ENCODE data around the gene RTEL1.

RTEL1 gene

GRCh38 chr20:63695424-63696305 lies 37.6 kb downstream of the RTEL1 start:
- H3K36me3 ChIP-seq (replicated peaks; ENCODE audit: low read depth, low read length): no peaks in the 10 kb centered on the region
- no peak overlapping the region for H3K4me2 ChIP-seq (ENCODE audit: low read length)
- H3K27ac ChIP-seq (ENCODE audit: low read length): no peak overlapping the region
- no peak overlapping the region for H3K4me3 ChIP-seq (ENCODE audit: low read length)
- peaks cover 26% of the 10 kb centered on the region for H3K4me1 ChIP-seq (ENCODE audit: low read length)
- H3K79me2 ChIP-seq (ENCODE audit: low read length): no peaks in the 10 kb centered on the region
- H3K9me3 ChIP-seq (ENCODE audit: insufficient read depth, low read length): no peaks in the 10 kb centered on the region
- H3K9ac ChIP-seq (ENCODE audit: low read length): no peak overlapping the region
- no peaks in the 10 kb centered on the region for H4K20me1 ChIP-seq (ENCODE audit: insufficient read depth, low read length)
- H2AFZ ChIP-seq (ENCODE audit: low read depth, low read length): no peak overlapping the region
- H3K27me3 ChIP-seq (ENCODE audit: low read depth, low read length): no peaks in the 10 kb centered on the region
- TF ChIP-seq EZH2phosphoT487 (IDR thresholded peaks at IDR 0.05; ENCODE audit: low read depth): no peak
- no peak for TF ChIP-seq CTCF (IDR thresholded peaks at IDR 0.05; ENCODE audit: low read depth, low read length)

GRCh38 chr20:63696306-63696627 lies 38.2 kb downstream of the RTEL1 start:
- H3K79me2 ChIP-seq (ENCODE audit: low read length): no peaks in the 10 kb centered on the region
- H2AFZ ChIP-seq (ENCODE audit: low read depth, low read length): no peak overlapping the region
- no peaks in the 10 kb centered on the region for H3K27me3 ChIP-seq (ENCODE audit: low read depth, low read length)
- H4K20me1 ChIP-seq (ENCODE audit: insufficient read depth, low read length): no peaks in the 10 kb centered on the region
- no peak overlapping the region for H3K27ac ChIP-seq (ENCODE audit: low read length)
- no peak overlapping the region for H3K4me2 ChIP-seq (ENCODE audit: low read length)
- no peaks in the 10 kb centered on the region for H3K9me3 ChIP-seq (ENCODE audit: insufficient read depth, low read length)
- H3K4me1 ChIP-seq (ENCODE audit: low read length): peaks cover 26% of the 10 kb centered on the region
- no peak overlapping the region for H3K4me3 ChIP-seq (ENCODE audit: low read length)
- no peaks in the 10 kb centered on the region for H3K36me3 ChIP-seq (replicated peaks; ENCODE audit: low read depth, low read length)
- H3K9ac ChIP-seq (ENCODE audit: low read length): no peak overlapping the region
- no peak for TF ChIP-seq EZH2phosphoT487 (IDR thresholded peaks at IDR 0.05; ENCODE audit: low read depth)

- no peak within 1 kb of the TSS for H3K4me3 ChIP-seq (ENCODE audit: low read length)
- no peaks in the 10 kb centered on the region for H4K20me1 ChIP-seq (ENCODE audit: insufficient read depth, low read length)
- no peaks in the 10 kb centered on the region for H3K9me3 ChIP-seq (ENCODE audit: insufficient read depth, low read length)
- no peaks in the 10 kb centered on the region for H3K79me2 ChIP-seq (ENCODE audit: low read length)
- no peaks in the 10 kb centered on the region for H3K27me3 ChIP-seq (ENCODE audit: low read depth, low read length)
- no peak for TF ChIP-seq EZH2phosphoT487 (IDR thresholded peaks at IDR 0.05; ENCODE audit: low read depth)
- TF ChIP-seq CTCF (IDR thresholded peaks at IDR 0.05; ENCODE audit: low read depth, low read length): no peak
- H3K36me3 ChIP-seq (replicated peaks; ENCODE audit: low read depth, low read length): no peaks in the 10 kb centered on the region
- H3K4me2 ChIP-seq (ENCODE audit: low read length): no peak within 1 kb of the TSS
- H2AFZ ChIP-seq (ENCODE audit: low read depth, low read length): no peak within 1 kb of the TSS
- no peak within 1 kb of the TSS for H3K27ac ChIP-seq (ENCODE audit: low read length)
- no peak within 1 kb of the TSS for H3K9ac ChIP-seq (ENCODE audit: low read length)
- H3K4me1 ChIP-seq (ENCODE audit: low read length): peaks cover 26% of the 10 kb centered on the region
These were observed 38.7 kb downstream of the RTEL1 start, which contains the start of gene TNFRSF6B for GRCh38 chr20:63696628-63697356. Gene TNFRSF6B (plus strand): TSS chr20:63696652. CDS start chr20:63696768, 116 bp downstream.

- Histone ChIP-seq H3K27ac (ENCODE audit: low read length) (no peak overlapping the region), H3K79me2 (ENCODE audit: low read length) (no peaks in the 10 kb centered on the region), H3K4me2 (ENCODE audit: low read length) (no peak overlapping the region), H3K27me3 (ENCODE audit: low read depth, low read length) (no peaks in the 10 kb centered on the region), H2AFZ (ENCODE audit: low read depth, low read length) (no peak overlapping the region), H3K36me3 (replicated peaks; ENCODE audit: low read depth, low read length) (no peaks in the 10 kb centered on the region), H4K20me1 (ENCODE audit: insufficient read depth, low read length) (no peaks in the 10 kb centered on the region), H3K9ac (ENCODE audit: low read length) (no peak overlapping the region), H3K9me3 (ENCODE audit: insufficient read depth, low read length) (no peaks in the 10 kb centered on the region), H3K4me1 (ENCODE audit: low read length) (peaks cover 26% of the 10 kb centered on the region), H3K4me3 (ENCODE audit: low read length) (no peak overlapping the region)
- TF ChIP-seq EZH2phosphoT487 (IDR thresholded peaks at IDR 0.05; ENCODE audit: low read depth) (no peak), CTCF (IDR thresholded peaks at IDR 0.05; ENCODE audit: low read depth, low read length) (no peak)
These were observed 39.3 kb downstream of the RTEL1 start for GRCh38 chr20:63697357-63697867.
